GM18873 (cell line): ENCODE measurements around the gene CEP43.

ENCODE experiments used
- ATAC-seq: cut with Tn5 transposase; IDR thresholded peaks from one replicate; pipeline ENCODE4 v1.9.1; 2021; ENCODE audit warnings: mild to moderate bottlenecking, moderate library complexity, moderate number of reproducible peaks; ENCODE audit not compliant: unreplicated experiment, low FRiP score

CEP43 gene

GRCh38 chr6:167007985-167008384 is 8.8 kb downstream of the CEP43 start:
- ATAC-seq, result no peak

- ATAC-seq, result no peak
Observed at GRCh38 chr6:167013067-167013466, 13.9 kb downstream of the CEP43 start.

- ATAC-seq, result no peak
Observed at GRCh38 chr6:167013946-167014345, 14.7 kb downstream of the CEP43 start.

- ATAC-seq, result no peak
Observed at GRCh38 chr6:167015302-167015701, 16.1 kb downstream of the CEP43 start.

GRCh38 chr6:167020206-167020605 is 21.0 kb downstream of the CEP43 start:
- ATAC-seq, result peak; percentile 71

- no peak for ATAC-seq
Observed at GRCh38 chr6:167027308-167027707, 28.1 kb downstream of the CEP43 start.

GRCh38 chr6:167027772-167028171 is 28.6 kb downstream of the CEP43 start:
- ATAC-seq, result no peak

GRCh38 chr6:167030222-167031072 is 31.2 kb downstream of the CEP43 start:
- ATAC-seq, result no peak

- no peak for ATAC-seq
Observed at GRCh38 chr6:167031082-167031709, 32.0 kb downstream of the CEP43 start.

GRCh38 chr6:167034056-167034455 is 34.9 kb downstream of the CEP43 start:
- no peak for ATAC-seq

- no peak for ATAC-seq
Observed at GRCh38 chr6:167037762-167038161, 38.6 kb downstream of the CEP43 start.

- ATAC-seq, result no peak
Observed at GRCh38 chr6:167044696-167045095, 45.5 kb downstream of the CEP43 start.

GRCh38 chr6:167045828-167046580 is 46.8 kb downstream of the CEP43 start:
- ATAC-seq, result no peak

- no peak for ATAC-seq
Observed at GRCh38 chr6:167046861-167047495, 47.8 kb downstream of the CEP43 start.

GRCh38 chr6:167047554-167047953 is 48.4 kb downstream of the CEP43 start:
- ATAC-seq, result peak; percentile 82
